Neural progenitor cell (in vitro differentiated cells): ENCODE data around the gene RUVBL2. TPM values are rescaled to one million over a fixed set of nuclear protein-coding genes. Genes with fewer than 3 reads are reported as not detected.

Experiments
- DNase-seq: peaks from one replicate; pipeline ENCODE4 v3.0.0-alpha.2; 2016; ENCODE audit warnings: low spot score
- H2AFZ ChIP-seq: fragments of 200-600 bp; sonication (generic); replicated peaks from 2 replicates; pipeline ENCODE4 v1.6.1; 2016; ENCODE audit warnings: antibody characterized with exemption
- H3F3A ChIP-seq: fragments of 200-600 bp; sonication (generic); 2 replicates; pipeline ENCODE4 v1.6.1; 2016; ENCODE audit warnings: antibody characterized with exemption, low read depth
- H3K27ac ChIP-seq: fragments of 200-600 bp; sonication (generic); 2 replicates; pipeline ENCODE4 v1.5.1; 2016; ENCODE audit warnings: mild to moderate bottlenecking
- H3K27me3 ChIP-seq: fragments of 200-600 bp; sonication (generic); 2 replicates; pipeline ENCODE4 v1.6.1; 2016; ENCODE audit warnings: mild to moderate bottlenecking, moderate library complexity
- H3K36me3 ChIP-seq: fragments of 200-600 bp; sonication (generic); 2 replicates; pipeline ENCODE4 v1.5.1; 2016
- H3K4me1 ChIP-seq: fragments of 200-600 bp; sonication (generic); 2 replicates; pipeline ENCODE4 v1.6.1; 2016; ENCODE audit warnings: mixed run types
- H3K4me2 ChIP-seq: fragments of 200-600 bp; sonication (generic); 2 replicates; pipeline ENCODE4 v1.6.1; 2016
- H3K4me3 ChIP-seq: fragments of 200-600 bp; sonication (generic); 2 replicates; pipeline ENCODE4 v1.5.1; 2016
- H3K79me2 ChIP-seq: fragments of 200-600 bp; sonication (generic); 2 replicates; pipeline ENCODE4 v1.6.1; 2016; ENCODE audit warnings: low read depth
- H3K9ac ChIP-seq: fragments of 200-600 bp; sonication (generic); 2 replicates; pipeline ENCODE4 v1.6.1; 2016
- H3K9me3 ChIP-seq: fragments of 200-600 bp; sonication (generic); 2 replicates; pipeline ENCODE4 v1.5.1; 2016; ENCODE audit warnings: low read depth
- H4K20me1 ChIP-seq: fragments of 200-600 bp; sonication (generic); 2 replicates; pipeline ENCODE4 v1.6.1; 2016; ENCODE audit warnings: low read depth
- H3K27ac Mint-ChIP-seq: 3 replicates; pipeline ENCODE4 v1.8.0; 2021; ENCODE audit warnings: mixed read lengths
- H3K27me3 Mint-ChIP-seq: 2 replicates; pipeline ENCODE4 v1.8.0; 2022; ENCODE audit warnings: low read depth, mild to moderate bottlenecking, inconsistent platforms, moderate library complexity, mixed read lengths; ENCODE audit not compliant: insufficient read depth
- H3K36me3 Mint-ChIP-seq: 3 replicates; pipeline ENCODE4 v1.8.0; 2021; ENCODE audit warnings: mixed read lengths
- H3K4me1 Mint-ChIP-seq: 3 replicates; pipeline ENCODE4 v1.8.0; 2021; ENCODE audit warnings: mixed read lengths
- H3K4me3 Mint-ChIP-seq: 3 replicates; pipeline ENCODE4 v1.8.0; 2021; ENCODE audit warnings: mild to moderate bottlenecking, moderate library complexity, mixed read lengths
- H3K9me3 Mint-ChIP-seq: 3 replicates; pipeline ENCODE4 v1.8.0; 2020; ENCODE audit warnings: mixed read lengths
- CTCF ChIP-seq: fragments of 200-600 bp; sonication (generic); IDR thresholded peaks from 2 replicates; pipeline ENCODE4 v1.5.1; 2017; ENCODE audit warnings: antibody characterized with exemption, mild to moderate bottlenecking
- EZH2 ChIP-seq: fragments of 200-600 bp; sonication (generic); IDR thresholded peaks from 2 replicates; pipeline ENCODE4 v1.6.1; 2017; ENCODE audit warnings: antibody characterized with exemption, mild to moderate bottlenecking, moderate library complexity
- EZH2phosphoT487 ChIP-seq: fragments of 200-600 bp; sonication (generic); IDR thresholded peaks from 2 replicates; pipeline ENCODE4 v1.6.1; 2017; ENCODE audit warnings: antibody characterized with exemption
- total RNA-seq: library from RNA; depleted of rRNA; stranded (reverse); fragments of >200 nt; gene quantifications from 2 replicates; pipeline ENCODE4 v1.2.3, GENCODE V29; 2015; ENCODE audit warnings: low replicate concordance

RUVBL2 gene
- total RNA-seq, 1 donor from 2014 or later, result 67.0 TPM

- H3K4me1 ChIP-seq, result no peaks in the 10 kb centered on the region
- no peaks in the 10 kb centered on the region for H3K9me3 Mint-ChIP-seq
- H3K9me3 ChIP-seq, result no peaks in the 10 kb centered on the region
- H3K4me3 ChIP-seq, result no peak overlapping the region
- H3K27me3 Mint-ChIP-seq, result peaks cover 2% of the 10 kb centered on the region
- H3K27ac ChIP-seq, result no peak overlapping the region
- no peaks in the 10 kb centered on the region for H3K27me3 ChIP-seq
- H3K36me3 ChIP-seq, result no peaks in the 10 kb centered on the region
- no peak overlapping the region for H3K4me2 ChIP-seq
- H4K20me1 ChIP-seq, result no peaks in the 10 kb centered on the region
- no peak for DNase-seq
- H3K4me1 Mint-ChIP-seq, result peaks cover under 1% of the 10 kb centered on the region
- peaks cover 7% of the 10 kb centered on the region for H3K79me2 ChIP-seq
- peaks cover 9% of the 10 kb centered on the region for H3K36me3 Mint-ChIP-seq
- TF ChIP-seq EZH2, result no peak
- TF ChIP-seq CTCF, result no peak
- TF ChIP-seq EZH2phosphoT487, result no peak
- H3K4me3 Mint-ChIP-seq, result no peak overlapping the region
- no peak overlapping the region for H2AFZ ChIP-seq
- H3F3A ChIP-seq, result peaks cover under 1% of the 10 kb centered on the region
- H3K27ac Mint-ChIP-seq, result no peak overlapping the region
- H3K9ac ChIP-seq, result no peak overlapping the region
Observed at GRCh38 chr19:49004964-49005614, 11.4 kb downstream of the RUVBL2 start.

GRCh38 chr19:49006905-49007304 is 13.2 kb downstream of the RUVBL2 start:
- TF ChIP-seq CTCF (no peak), EZH2 (no peak), EZH2phosphoT487 (no peak)
- Histone ChIP-seq H3K9me3 (no peaks in the 10 kb centered on the region), H3K4me1 (no peaks in the 10 kb centered on the region), H3K4me3 (no peak overlapping the region), H3F3A (no peaks in the 10 kb centered on the region), H2AFZ (no peak overlapping the region), H3K79me2 (no peaks in the 10 kb centered on the region), H4K20me1 (no peaks in the 10 kb centered on the region), H3K27ac (no peak overlapping the region), H3K36me3 (no peaks in the 10 kb centered on the region), H3K4me2 (no peak overlapping the region), H3K9ac (no peak overlapping the region), H3K27me3 (no peaks in the 10 kb centered on the region)
- Mint-ChIP-seq H3K36me3 (peaks cover 12% of the 10 kb centered on the region), H3K4me3 (no peak overlapping the region), H3K27me3 (no peaks in the 10 kb centered on the region), H3K9me3 (no peaks in the 10 kb centered on the region), H3K4me1 (no peaks in the 10 kb centered on the region), H3K27ac (no peak overlapping the region)
- no peak for DNase-seq

- Histone ChIP-seq H3K27me3 (no peaks in the 10 kb centered on the region), H3K9me3 (no peaks in the 10 kb centered on the region), H2AFZ (no peak overlapping the region), H3K4me1 (no peaks in the 10 kb centered on the region), H3K4me2 (no peak overlapping the region), H3F3A (no peaks in the 10 kb centered on the region), H3K4me3 (no peak overlapping the region), H4K20me1 (no peaks in the 10 kb centered on the region), H3K9ac (no peak overlapping the region), H3K27ac (no peak overlapping the region), H3K79me2 (no peaks in the 10 kb centered on the region), H3K36me3 (no peaks in the 10 kb centered on the region)
- TF ChIP-seq EZH2, result no peak
- no peak for TF ChIP-seq EZH2phosphoT487
- no peak for TF ChIP-seq CTCF
- Mint-ChIP-seq H3K27ac (no peak overlapping the region), H3K4me3 (no peak overlapping the region), H3K4me1 (no peaks in the 10 kb centered on the region), H3K36me3 (peaks cover 13% of the 10 kb centered on the region), H3K9me3 (no peaks in the 10 kb centered on the region), H3K27me3 (no peaks in the 10 kb centered on the region)
- DNase-seq, result no peak
Observed at GRCh38 chr19:49009828-49010227, 16.1 kb downstream of the RUVBL2 start.
